SK-N-DZ (cell line): ENCODE measurements around the gene PRND. TPM values are rescaled to one million over a fixed set of nuclear protein-coding genes. Genes with fewer than 3 reads are reported as not detected.
"Not testable (repeated sequence)": the region's sequence is repeated elsewhere in the genome, so short reads cannot be mapped to it uniquely, and the experiment has no call there.

Experiments
- DNase-seq: peaks from one replicate; pipeline ENCODE4 v3.0.0-alpha.2; 2015; ENCODE audit warnings: low spot score
- polyA plus RNA-seq, 2 experiments: library from polyadenylated mRNA; depleted of rRNA; stranded (reverse); fragments of >200 nt; gene quantifications; 2 replicates each; pipeline ENCODE4 v1.2.3, GENCODE V29; 2014

Gene PRND, protein sequence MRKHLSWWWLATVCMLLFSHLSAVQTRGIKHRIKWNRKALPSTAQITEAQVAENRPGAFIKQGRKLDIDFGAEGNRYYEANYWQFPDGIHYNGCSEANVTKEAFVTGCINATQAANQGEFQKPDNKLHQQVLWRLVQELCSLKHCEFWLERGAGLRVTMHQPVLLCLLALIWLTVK
- polyA plus RNA-seq (2014; cell fraction: cytosol; rRNA removed), result not detected in 2 replicates
- not detected in 2 replicates for polyA plus RNA-seq (2014; cell fraction: nucleus; rRNA removed)

- no peak for DNase-seq
Measured at GRCh38 chr20:4721719-4722118, at the start of gene PRND. Gene PRND (plus strand): TSS chr20:4721909. CDS start chr20:4724552, 2,643 bp downstream.

DNA sequence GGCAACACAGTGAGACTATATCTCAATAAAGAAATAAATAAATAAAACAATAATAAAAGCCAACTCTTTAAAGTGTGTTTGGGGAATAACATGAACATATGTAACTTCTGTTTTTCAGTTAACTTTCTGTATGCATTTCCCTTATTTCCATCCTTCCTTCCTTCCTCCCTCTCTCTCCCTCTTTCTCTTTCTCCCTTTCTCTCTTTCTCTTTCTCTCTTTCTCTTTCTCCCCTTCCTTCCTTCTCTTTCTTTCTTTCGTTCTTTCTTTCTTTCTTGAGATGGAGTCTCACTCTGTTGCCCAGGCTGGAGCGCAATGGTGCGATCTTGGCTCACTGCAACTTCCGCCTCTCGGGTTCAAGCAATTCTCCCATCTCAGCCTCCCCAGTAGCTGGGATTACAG lies 48.8 kb upstream of the PRND start:
- no peak for DNase-seq

DNA sequence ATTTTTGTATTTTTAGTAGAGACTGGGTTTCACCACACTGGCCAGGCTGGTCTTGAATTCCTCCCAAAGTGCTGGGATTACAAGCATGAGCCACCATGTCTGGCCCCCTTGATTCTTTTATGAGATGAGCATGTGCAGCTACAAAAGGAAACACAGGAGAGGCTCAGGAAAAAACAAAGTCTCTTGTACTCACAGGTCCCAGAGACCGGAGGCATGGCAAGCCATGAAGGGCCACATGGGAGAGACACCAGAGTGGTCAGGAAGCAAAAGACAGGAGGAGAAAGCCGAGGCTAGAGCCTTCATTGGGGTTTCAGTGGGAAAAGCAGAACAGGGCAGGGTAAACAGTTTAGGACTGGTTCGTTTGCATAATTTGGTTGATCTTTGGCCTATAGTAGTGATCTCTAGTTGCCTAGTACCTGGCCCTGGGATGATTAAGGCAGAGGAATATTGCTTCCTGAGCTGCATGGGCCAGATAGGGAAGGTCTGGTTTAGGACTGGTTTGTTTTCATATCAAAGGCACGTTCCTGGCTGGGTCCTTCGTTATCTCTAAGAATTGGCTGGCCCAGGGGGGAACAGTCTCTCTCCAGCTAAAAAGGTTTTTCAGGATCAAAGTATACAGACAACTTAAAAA lies 48.2 kb upstream of the PRND start:
- no peak for DNase-seq

- DNase-seq, result no peak
Measured at GRCh38 chr20:4674672-4675071, 47.0 kb upstream of the PRND start.

DNA sequence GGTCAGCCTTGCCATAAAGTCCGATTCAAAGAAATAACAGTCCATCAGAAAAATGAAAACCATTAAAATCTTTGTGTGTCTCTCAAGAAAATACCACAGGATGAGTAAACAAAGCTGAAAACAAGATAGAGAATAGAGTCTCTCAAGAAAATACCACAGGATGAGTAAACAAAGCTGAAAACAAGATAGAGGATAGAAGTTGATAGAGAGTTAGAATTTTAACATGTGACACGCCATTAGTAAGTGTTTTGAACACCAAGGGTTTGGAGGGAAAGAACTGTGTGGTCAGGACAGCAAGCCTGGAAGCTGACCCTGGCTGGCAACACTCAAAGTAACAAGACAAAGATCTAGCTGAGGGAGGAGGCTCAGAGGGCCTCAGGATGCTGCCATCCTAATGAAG lies 43.9 kb upstream of the PRND start:
- DNase-seq, result no peak

DNA sequence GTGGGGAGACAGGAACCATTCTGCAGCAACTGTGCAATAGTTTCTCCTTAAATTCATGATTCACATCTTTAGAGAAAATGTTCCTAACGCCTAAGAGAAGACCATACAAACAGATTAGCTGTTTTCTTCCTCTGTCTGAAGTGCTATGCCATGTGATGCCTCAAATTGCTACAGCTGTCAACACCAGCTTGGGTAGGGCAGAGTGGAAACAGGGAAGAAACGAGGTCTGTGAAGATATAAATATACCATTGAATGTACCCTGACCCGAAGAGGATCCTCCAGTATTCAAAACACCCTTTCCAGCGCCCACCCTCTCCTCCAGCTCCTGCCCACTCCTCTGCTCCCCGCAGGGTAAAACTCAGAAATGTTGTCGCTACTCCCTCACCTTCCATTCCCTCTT lies 40.3 kb upstream of the PRND start:
- no peak for DNase-seq

- DNase-seq, result no peak
Measured at GRCh38 chr20:4681991-4682401, 39.7 kb upstream of the PRND start.

DNA sequence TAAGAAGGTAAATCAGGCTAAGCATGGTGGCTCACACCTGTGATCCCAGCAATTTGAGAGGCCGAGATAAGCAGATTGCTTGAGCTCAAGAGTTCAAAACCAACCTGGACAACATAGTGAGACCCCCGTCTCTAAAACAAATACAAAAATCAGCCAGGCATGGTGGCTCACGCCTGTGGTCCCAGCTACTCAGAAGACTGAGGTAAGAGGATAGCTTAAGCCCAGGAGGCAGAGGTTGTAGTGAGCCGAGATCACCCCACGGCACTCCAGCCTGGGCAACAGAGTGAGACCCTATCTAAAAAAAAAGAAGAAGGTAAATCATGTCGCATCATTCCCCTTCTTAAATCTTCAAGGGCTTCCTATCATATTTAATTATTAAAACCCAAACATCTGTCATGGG lies 39.0 kb upstream of the PRND start:
- DNase-seq, result no peak

DNA sequence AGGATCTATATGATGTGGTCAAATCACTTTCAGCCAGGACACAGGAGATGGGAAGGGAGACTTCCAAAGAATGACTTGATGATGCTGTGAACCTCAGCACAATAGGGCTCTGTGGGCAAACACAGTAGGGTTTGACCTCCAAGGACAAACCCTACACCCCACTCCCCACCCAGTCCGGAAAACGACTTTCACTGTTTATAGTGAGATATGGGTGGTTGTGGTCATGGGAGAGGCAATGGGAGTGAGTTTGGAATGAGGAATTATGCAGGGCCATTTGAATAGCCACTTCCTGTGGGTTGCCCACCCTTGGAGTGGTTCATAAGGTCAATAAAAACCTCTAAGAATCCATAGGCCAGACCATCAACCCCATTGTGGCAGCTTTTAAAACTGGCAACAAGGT lies 38.4 kb upstream of the PRND start:
- DNase-seq, result no peak

DNA sequence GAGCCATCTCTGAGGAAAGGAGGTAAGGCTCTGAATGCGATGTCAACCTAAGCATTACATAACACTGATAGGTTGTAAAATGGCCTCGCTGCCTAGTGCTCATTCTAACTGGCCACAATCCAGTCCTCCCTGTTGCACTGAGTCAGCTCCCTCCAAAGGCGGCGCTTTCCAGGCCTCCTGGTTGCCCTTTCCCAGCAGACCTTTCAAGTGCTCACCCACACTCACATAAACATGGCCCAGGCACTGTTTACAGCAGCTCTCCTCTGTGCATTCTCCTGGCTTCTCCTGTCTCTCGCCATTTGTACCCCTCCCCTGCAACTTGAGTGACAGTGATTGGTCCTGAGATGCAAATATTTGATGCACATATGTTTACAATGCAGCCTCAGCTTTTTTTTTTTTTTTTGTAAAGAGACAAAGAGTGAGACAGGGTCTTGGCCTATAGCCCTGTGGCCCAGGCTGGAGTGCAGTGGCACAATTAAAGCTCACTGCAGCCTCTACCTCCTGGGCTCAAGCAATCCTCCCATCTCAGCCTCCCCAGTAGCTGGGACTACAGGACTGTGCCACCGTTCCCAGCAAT lies 36.8 kb upstream of the PRND start:
- DNase-seq, result no peak

DNA sequence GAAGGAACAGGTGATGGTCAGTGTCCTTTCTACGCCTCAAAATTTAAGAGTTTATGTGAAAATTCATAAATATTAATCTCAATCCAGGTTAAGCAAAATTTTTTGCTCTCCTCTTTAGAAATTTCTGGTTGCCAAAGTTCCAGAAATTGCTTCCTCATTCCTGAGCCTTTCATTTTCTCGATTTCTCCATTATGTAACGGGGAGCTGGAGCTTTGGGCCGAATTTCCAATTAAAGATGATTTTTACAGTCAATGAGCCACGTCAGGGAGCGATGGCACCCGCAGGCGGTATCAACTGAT lies 35.8 kb upstream of the PRND start:
- DNase-seq, result no peak

DNA sequence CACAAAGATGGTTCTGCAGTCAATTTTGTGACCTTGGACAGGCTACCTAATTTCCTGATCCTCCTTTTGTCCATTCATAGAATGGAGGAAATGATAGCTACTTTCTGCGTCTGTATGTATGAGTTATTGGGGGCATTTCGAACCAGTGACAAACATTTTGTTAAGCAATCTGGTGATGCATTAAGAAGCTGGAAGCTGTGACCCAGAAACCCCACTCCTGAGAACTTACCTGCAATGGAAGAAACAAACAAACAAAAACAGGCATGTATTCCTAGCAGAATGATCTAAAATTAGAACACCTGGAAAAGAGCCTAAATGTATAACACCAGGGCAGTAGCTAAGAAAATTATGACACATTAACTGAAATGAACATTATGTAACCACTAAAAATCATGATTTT lies 33.4 kb upstream of the PRND start:
- DNase-seq, result no peak

- no peak for DNase-seq
Measured at GRCh38 chr20:4689220-4689619, 32.5 kb upstream of the PRND start.

GRCh38 chr20:4691753-4692152 lies 30.0 kb upstream of the PRND start:
- DNase-seq, result no peak

GRCh38 chr20:4694076-4694475 lies 27.6 kb upstream of the PRND start:
- DNase-seq, result no peak

GRCh38 chr20:4697189-4697830 lies 24.4 kb upstream of the PRND start:
- DNase-seq, result no peak

DNA sequence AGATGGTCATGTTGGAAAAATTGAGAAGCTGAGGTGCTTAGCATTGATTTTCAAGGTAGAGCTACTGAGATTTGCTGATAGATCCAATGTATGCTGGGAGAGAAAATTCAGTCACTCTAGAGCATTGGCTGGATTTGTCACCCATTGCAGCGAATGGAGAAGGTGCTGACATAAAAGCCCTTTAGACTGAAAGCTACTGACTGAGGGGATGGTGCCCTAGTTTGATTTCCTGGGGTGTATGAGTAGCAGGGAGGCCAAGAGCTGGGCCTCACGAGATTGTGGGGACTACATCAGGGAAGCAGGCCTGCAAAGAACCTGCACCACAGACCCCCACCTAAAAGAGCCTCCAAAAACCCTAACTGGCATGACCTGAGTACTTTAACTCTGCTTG lies 23.9 kb upstream of the PRND start:
- DNase-seq, result no peak

DNA sequence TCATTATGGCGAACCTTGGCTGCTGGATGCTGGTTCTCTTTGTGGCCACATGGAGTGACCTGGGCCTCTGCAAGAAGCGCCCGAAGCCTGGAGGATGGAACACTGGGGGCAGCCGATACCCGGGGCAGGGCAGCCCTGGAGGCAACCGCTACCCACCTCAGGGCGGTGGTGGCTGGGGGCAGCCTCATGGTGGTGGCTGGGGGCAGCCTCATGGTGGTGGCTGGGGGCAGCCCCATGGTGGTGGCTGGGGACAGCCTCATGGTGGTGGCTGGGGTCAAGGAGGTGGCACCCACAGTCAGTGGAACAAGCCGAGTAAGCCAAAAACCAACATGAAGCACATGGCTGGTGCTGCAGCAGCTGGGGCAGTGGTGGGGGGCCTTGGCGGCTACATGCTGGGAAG lies 22.5 kb upstream of the PRND start:
- no peak for DNase-seq

DNA sequence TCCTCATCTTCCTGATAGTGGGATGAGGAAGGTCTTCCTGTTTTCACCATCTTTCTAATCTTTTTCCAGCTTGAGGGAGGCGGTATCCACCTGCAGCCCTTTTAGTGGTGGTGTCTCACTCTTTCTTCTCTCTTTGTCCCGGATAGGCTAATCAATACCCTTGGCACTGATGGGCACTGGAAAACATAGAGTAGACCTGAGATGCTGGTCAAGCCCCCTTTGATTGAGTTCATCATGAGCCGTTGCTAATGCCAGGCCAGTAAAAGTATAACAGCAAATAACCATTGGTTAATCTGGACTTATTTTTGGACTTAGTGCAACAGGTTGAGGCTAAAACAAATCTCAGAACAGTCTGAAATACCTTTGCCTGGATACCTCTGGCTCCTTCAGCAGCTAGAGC lies 21.8 kb upstream of the PRND start:
- DNase-seq, result no peak

DNA sequence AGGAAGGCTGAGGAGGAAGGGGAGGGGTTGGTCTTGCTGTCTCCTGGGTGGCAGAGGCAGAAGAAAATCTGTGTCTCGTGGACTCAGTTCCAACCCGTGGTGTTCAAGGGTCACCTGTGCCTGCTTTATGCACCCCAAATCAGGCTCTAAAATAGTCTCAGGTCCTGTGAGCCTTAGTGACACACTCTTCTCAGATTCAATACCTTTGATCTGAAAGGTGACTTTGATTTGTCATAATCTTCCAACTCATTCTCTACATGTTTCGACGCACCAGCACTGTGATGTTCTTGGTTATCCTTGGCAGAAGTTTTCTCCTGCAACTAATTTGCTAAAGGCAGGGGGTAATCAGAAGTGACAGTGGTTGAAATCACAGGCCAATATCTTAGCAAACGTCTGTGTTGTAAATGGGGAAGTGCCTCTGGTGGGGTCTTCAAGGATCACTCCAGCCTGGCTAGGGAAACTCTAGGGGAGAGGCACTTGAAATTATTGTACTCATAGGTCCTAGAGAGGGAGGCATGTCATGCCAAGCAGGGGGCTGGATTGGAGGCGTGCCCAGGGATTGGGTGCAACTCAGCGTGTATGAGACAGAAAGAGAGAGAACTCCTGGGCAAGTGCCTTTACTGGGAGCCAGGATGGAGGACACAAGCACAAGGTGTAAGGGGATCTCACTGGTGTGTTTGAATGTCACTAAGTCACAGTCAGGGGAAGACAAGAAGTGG lies 19.0 kb upstream of the PRND start:
- DNase-seq, result no peak

- no peak for DNase-seq
Measured at GRCh38 chr20:4703281-4703676, 18.4 kb upstream of the PRND start.

- DNase-seq, result not testable (repeated sequence)
Measured at GRCh38 chr20:4706941-4707340, 14.8 kb upstream of the PRND start.
